Stimulated activated naive B cell treated with anti-CD40 and anti-IgM and Interleukin-4, amounts not matched to agents 10 μg/mL and 1 μg/mL and 100 μg/mL, for 72 hours (primary cell): ENCODE measurements around the gene SNAPIN.
A peak's percentile ranks its signal among the peaks of the same experiment; 100 is the strongest.
"Not testable (repeated sequence)": the region's sequence is repeated elsewhere in the genome, so short reads cannot be mapped to it uniquely, and the experiment has no call there.

Source experiments
- ATAC-seq, 2 donors: fragments of 150-1000 bp; cut with Tn5 transposase; replicated peaks; 2 replicates each; pipeline ENCODE4 v1.10.0; 2021; ENCODE audit warnings: moderate library complexity in 1 of 2
- DNase-seq: peaks from one replicate; pipeline ENCODE4 v3.0.0; 2021
- H3K27ac Mint-ChIP-seq: one replicate; pipeline ENCODE4 v1.8.0; 2022; ENCODE audit warnings: mild to moderate bottlenecking, mixed read lengths
- H3K27me3 Mint-ChIP-seq, 2 donors: one replicate each; pipeline ENCODE4 v1.8.0; 2022; ENCODE audit warnings: mixed read lengths in 2 of 2
- H3K36me3 Mint-ChIP-seq, 2 donors: one replicate each; pipeline ENCODE4 v1.8.0; 2022; ENCODE audit warnings: mixed read lengths in 2 of 2, mild to moderate bottlenecking in 1 of 2
- H3K4me1 Mint-ChIP-seq, 2 donors: one replicate each; pipeline ENCODE4 v1.8.0; 2022; ENCODE audit warnings: mixed read lengths in 2 of 2, mild to moderate bottlenecking in 1 of 2
- H3K4me3 Mint-ChIP-seq, 2 donors: one replicate each; pipeline ENCODE4 v1.8.0; 2022; ENCODE audit warnings: mild to moderate bottlenecking in 2 of 2, mixed read lengths in 2 of 2, moderate library complexity in 1 of 2
- H3K9me3 Mint-ChIP-seq, 2 donors: one replicate each; pipeline ENCODE4 v1.8.0; 2022; ENCODE audit warnings: mixed read lengths in 2 of 2, mild to moderate bottlenecking in 1 of 2

Gene SNAPIN

DNA sequence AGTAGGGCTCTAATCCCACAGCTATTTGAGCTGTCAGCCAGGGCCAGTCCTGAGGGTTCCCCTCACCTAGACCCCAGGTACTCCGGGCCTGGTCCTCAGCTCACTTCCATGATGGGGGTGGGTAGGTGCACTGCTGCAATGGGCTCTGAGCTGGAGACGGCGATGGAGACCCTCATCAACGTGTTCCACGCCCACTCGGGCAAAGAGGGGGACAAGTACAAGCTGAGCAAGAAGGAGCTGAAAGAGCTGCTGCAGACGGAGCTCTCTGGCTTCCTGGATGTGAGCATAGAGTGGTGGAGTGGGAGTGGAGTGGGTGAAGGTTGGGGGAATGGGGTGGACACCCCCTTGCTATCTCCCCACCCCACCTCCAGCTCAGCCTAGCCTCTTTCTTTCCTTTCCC, 28.1 kb upstream of the SNAPIN start:
- H3K9me3 Mint-ChIP-seq = peaks cover 3% of the 10 kb centered on the region in 2 donors
- H3K27me3 Mint-ChIP-seq = peaks cover 0 to 4% of the 10 kb centered on the region in 2 donors
- no peak for DNase-seq
- peaks cover 31 to 58% of the 10 kb centered on the region in 2 donors for H3K4me1 Mint-ChIP-seq
- no peak overlapping the region for H3K4me3 Mint-ChIP-seq
- H3K36me3 Mint-ChIP-seq = peaks cover 16 to 20% of the 10 kb centered on the region in 2 donors
- no peak for ATAC-seq
- H3K27ac Mint-ChIP-seq = no peak overlapping the region

DNA sequence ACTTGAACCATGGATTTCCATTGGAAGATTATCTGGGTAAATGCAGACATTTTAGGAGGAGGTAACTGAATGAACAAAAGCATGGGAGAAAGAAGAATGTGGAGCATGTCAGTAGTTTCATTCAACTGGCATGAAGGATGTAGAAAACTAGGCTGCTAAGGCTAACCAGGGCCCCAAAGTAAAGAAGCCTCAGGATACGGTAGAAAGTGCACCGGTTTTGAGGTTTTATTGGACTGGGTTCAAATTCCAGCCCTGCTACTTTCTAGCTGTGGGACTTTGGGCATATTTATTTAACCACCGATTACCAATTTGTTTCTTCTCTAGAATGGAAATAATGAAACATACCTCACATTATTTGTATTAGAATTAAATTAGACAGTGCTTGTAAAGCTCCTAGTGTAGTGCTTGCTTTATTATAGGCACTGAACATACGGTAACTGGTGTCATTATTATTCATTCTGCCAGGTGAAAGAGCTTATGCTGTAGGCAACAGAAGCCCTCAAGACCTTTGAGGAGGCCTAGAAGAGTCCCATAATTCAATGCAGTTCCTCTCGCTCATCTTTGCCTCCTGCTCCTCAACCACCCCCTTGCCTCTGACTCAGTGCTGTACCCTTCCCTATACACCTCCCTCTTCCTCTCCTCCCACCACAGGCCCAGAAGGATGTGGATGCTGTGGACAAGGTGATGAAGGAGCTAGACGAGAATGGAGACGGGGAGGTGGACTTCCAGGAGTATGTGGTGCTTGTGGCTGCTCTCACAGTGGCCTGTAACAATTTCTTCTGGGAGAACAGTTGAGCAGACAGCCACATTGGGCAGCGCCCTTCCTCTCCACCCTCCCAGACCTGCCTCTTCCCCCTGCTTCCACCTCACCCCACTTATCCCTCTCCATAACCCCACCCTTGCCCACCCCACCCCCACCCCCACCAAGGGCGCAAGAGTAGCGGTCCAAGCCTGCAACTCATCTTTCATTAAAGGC, 27.2 kb upstream of the SNAPIN start:
- DNase-seq (no peak), ATAC-seq (no peak)
- peaks cover 0 to 1% of the 10 kb centered on the region in 2 donors for H3K27me3 Mint-ChIP-seq
- peaks cover 16 to 25% of the 10 kb centered on the region in 2 donors for H3K36me3 Mint-ChIP-seq
- peaks cover 28 to 62% of the 10 kb centered on the region in 2 donors for H3K4me1 Mint-ChIP-seq
- peaks cover 3% of the 10 kb centered on the region in 2 donors for H3K9me3 Mint-ChIP-seq
- H3K4me3 Mint-ChIP-seq = no peak overlapping the region
- H3K27ac Mint-ChIP-seq = no peak overlapping the region

DNA sequence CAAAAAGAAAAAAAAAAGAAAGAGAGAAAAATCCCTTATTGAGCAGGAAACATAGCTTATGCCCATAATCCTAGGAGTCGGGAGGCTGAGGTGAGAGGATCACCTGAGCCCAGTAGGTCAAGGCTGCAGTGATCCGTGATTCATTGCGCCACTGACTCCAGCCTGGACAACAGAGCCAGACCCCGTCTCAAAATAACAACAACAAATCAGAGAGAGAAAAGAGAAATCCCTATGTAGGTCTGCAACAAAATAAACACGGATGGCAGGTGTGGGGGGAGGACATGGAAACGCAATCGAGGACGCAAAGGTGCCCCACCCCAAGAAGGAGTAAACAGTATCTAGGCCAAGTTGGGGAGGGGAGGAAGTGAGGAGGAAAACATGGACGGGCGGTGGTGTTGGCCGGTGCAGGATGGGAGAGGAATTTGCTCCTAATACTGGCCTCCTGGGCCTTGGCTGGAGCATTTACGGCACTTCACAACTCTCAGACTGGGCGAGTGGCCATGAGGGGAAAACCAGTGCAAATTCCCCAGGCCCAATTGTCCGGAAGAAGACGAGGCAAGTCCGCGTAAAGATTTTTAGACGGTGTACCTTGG, 25.2 kb upstream of the SNAPIN start:
- ATAC-seq = peak in 1 of 2 donors; percentile 0
- Mint-ChIP-seq H3K9me3 (peaks cover 3% of the 10 kb centered on the region in 2 donors), H3K27ac (peak overlapping the region; percentile 99), H3K36me3 (peaks cover 25 to 36% of the 10 kb centered on the region in 2 donors), H3K27me3 (no peaks in the 10 kb centered on the region), H3K4me1 (peaks cover 21 to 52% of the 10 kb centered on the region in 2 donors), H3K4me3 (peak overlapping the region; percentile 93 to 97)
- DNase-seq = no peak

DNA sequence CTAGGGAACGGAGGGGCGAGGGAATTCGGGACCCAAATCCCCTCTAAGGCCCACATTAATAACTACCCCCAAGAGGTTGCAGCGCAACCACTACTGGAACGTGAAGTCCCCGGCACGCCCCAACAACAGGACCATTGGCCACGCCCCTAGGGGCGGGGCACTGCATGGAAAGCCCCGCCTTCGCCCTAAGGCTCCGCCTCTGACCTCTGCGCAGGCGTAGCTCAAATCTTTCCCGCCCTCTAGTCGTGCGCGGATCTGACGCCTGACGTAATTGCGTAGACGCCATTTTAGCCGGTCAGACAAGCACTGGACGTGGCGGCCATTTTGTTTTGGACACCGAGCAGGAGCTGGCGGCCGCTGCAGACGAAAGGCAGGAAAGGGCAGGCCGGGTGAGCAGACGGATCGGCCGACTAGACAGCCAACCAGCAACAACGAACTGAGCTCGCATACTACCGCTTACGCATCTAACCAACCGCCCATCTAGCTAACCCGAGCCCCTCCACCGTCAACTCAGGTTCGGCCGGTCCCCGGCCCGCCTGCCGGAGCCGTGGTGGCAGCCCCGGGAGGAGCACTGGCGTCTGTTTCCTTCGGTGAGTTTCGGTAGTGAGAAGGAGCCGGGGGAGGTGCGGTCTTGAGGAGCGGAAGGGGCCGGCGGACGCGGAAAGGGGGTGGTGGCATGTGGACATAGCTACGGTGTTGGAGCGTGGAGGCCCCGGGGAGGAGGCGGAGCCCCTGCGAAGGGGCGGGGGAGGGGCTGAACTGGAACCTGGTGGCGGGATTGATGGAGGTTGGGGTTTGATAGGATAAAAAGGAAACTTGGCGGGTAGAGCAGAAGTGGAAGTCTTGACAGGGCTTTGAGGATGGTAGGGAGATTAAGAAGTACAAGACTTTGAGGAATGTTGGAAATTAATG, 24.5 kb upstream of the SNAPIN start, which contains the start of gene CHTOP:
Gene CHTOP (plus strand): TSS at position 313 of the 912 bp plus-strand sequence. CDS start 2,523 bp downstream, outside the sequence.
- H3K9me3 Mint-ChIP-seq = peaks cover 3% of the 10 kb centered on the region in 2 donors

DNA sequence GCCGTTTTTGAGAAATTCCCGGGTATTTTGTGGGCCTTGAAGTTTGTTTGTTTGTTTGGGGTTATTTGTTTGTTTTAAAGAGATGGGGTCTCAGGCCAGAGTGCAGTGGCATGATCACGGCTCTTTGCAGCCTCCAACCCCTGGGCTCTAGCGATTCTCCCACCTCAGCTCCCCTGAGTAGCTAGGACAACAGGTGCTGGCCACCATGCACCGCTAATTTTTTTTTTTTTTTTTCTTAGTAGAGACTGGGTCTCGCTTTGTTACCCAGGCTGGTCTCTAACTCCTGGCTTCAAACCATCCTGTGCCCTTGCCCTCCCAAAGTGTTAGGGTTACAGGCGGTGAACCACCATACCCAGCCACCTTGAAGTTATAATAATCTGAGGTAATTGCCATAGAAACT, 22.6 kb upstream of the SNAPIN start:
- Mint-ChIP-seq H3K4me1 (peaks cover 16 to 36% of the 10 kb centered on the region in 2 donors), H3K4me3 (peak overlapping the region; percentile 71 to 97), H3K27ac (peak overlapping the region; percentile 14), H3K27me3 (no peaks in the 10 kb centered on the region), H3K9me3 (peaks cover 3% of the 10 kb centered on the region in 2 donors), H3K36me3 (peaks cover 25 to 36% of the 10 kb centered on the region in 2 donors)
- ATAC-seq (no peak), DNase-seq (no peak)

More for the DNA sequence above, 24.5 kb upstream of the SNAPIN start, which contains the start of gene CHTOP:
- ATAC-seq (peak; percentile 93), DNase-seq (peak; percentile 96)
- H3K27ac Mint-ChIP-seq = peak within 1 kb of the TSS; percentile 99
- H3K27me3 Mint-ChIP-seq = no peaks in the 10 kb centered on the region
- peak within 1 kb of the TSS; percentile 93 to 97 for H3K4me3 Mint-ChIP-seq
- peaks cover 25 to 36% of the 10 kb centered on the region in 2 donors for H3K36me3 Mint-ChIP-seq
- peaks cover 17 to 44% of the 10 kb centered on the region in 2 donors for H3K4me1 Mint-ChIP-seq

DNA sequence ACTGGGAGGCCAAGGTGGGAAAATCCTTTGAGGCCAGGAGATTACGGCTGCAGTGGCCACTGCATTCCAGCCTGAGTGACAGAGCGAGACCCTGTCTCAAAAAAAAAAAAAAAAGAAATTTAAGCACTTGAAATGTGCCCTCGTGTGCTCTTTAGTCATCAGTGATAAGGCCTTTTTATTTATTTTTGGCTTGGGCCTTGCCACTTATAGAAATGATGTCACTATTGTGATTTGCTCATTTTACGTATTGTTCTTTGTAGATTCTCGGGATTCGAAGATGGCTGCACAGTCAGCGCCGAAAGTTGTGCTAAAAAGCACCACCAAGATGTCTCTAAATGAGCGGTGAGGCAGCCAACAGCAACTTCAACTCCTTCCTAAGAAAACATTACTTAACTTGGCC, 22.2 kb upstream of the SNAPIN start:
- Mint-ChIP-seq H3K4me3 (peak overlapping the region; percentile 71 to 97), H3K27me3 (no peaks in the 10 kb centered on the region), H3K27ac (peak overlapping the region; percentile 14), H3K9me3 (peaks cover 3% of the 10 kb centered on the region in 2 donors), H3K36me3 (peaks cover 27 to 39% of the 10 kb centered on the region in 2 donors), H3K4me1 (peaks cover 17 to 40% of the 10 kb centered on the region in 2 donors)
- no peak for ATAC-seq
- DNase-seq = no peak

DNA sequence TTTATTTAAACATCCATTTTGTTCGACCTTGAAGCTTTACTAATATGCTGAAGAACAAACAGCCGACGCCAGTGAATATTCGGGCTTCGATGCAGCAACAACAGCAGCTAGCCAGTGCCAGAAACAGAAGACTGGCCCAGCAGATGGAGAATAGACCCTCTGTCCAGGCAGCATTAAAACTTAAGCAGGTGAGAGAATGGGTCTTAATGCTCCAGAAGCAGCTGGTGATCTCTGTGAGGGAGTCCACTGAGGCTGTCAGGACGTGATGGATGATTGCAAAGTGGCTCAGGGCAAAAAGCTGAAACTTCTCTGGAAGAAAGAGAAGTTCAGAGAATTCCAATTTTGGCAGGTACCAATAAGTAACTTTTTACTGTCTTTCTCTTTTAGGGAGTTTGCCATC, 20.2 kb upstream of the SNAPIN start:
- peaks cover 14 to 30% of the 10 kb centered on the region in 2 donors for H3K4me1 Mint-ChIP-seq
- ATAC-seq = no peak
- no peaks in the 10 kb centered on the region for H3K27me3 Mint-ChIP-seq
- peak overlapping the region; percentile 37 for H3K27ac Mint-ChIP-seq
- peaks cover 32 to 44% of the 10 kb centered on the region in 2 donors for H3K36me3 Mint-ChIP-seq
- DNase-seq = no peak
- peaks cover 0 to 1% of the 10 kb centered on the region in 2 donors for H3K9me3 Mint-ChIP-seq
- H3K4me3 Mint-ChIP-seq = no peak overlapping the region

DNA sequence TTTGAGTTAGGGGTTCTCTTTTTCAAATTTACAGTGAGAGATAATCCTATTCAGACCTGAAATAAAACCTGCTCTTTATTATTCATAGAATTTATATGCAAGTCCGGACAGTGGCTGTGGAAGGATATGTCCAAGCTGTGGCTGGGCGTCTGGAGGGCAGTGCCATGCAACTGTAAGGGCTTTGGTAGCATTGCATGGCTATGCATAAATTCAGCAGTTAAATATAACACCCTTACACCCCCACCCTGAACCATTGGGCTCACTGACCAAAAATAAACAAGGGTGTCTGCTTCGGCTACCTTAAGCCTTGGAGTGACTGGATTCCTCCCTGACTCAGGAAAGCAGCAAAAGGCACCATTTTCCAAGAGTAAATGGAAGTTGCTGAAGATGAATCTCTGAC, 19.2 kb upstream of the SNAPIN start:
- no peak overlapping the region for H3K4me3 Mint-ChIP-seq
- no peak for ATAC-seq
- no peaks in the 10 kb centered on the region for H3K27me3 Mint-ChIP-seq
- H3K4me1 Mint-ChIP-seq = peaks cover 15 to 33% of the 10 kb centered on the region in 2 donors
- H3K9me3 Mint-ChIP-seq = no peaks in the 10 kb centered on the region
- no peak for DNase-seq
- H3K27ac Mint-ChIP-seq = no peak overlapping the region
- peaks cover 33 to 46% of the 10 kb centered on the region in 2 donors for H3K36me3 Mint-ChIP-seq

DNA sequence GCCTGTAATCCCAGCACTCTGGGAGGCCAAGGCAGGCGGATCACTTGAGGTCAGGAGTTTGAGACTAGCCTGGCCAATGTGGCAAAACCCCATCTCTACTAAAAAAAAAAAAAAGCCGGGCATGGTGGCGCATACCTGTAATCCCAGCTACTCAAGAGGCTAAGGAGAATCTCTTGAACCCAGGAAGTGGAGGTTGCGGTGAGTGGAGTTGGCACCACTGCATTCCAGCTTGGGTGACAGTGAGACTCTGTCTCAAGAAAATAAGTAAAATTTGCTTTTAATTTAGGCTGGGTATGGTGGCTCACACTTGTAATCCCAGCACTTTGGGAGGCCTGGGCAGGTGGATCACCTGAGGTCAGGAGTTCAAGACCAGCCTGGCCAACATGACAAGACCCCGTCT, 18.3 kb upstream of the SNAPIN start:
- not testable (repeated sequence) for ATAC-seq, H3K9me3 Mint-ChIP-seq, H3K27ac Mint-ChIP-seq, DNase-seq, H3K27me3 Mint-ChIP-seq, H3K4me3 Mint-ChIP-seq
- Mint-ChIP-seq H3K4me1 (peaks cover 17 to 34% of the 10 kb centered on the region in 2 donors), H3K36me3 (peaks cover 35 to 52% of the 10 kb centered on the region in 2 donors)

DNA sequence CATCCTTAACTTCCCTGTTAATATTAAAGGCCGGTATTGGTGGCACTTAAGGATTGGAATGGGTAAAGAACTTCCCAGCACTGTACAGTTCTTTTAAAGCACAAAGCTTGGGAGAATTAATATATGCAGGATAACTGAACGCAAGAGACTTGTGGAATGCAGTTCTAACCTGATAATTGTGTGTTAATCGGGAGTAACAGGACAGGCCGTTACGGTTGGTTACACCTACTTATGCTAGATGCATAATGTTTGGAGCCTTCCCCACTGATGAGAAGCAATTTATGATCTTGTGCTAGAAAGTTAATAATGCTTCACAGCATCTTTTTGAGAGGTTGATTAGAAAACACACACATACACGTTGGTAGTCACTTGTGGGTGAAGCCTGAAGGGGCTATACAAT, 17.6 kb upstream of the SNAPIN start:
- Mint-ChIP-seq H3K4me3 (no peak overlapping the region), H3K27me3 (no peaks in the 10 kb centered on the region), H3K36me3 (peaks cover 41 to 56% of the 10 kb centered on the region in 2 donors), H3K27ac (no peak overlapping the region), H3K4me1 (peaks cover 20 to 35% of the 10 kb centered on the region in 2 donors), H3K9me3 (no peaks in the 10 kb centered on the region)
- ATAC-seq (no peak), DNase-seq (no peak)

DNA sequence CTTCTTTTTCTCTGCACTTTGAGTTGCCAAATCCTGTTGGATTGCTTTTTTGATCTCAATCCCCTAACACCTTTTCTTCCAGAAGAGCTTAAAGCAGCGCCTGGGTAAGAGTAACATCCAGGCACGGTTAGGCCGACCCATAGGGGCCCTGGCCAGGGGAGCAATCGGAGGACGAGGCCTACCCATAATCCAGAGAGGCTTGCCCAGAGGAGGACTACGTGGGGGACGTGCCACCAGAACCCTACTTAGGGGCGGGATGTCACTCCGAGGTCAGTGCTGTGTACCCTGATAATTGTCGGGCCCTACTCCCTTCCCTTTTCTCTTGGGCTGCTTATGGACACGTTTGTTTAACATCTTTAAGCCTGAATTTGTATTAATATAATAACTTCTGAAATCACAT, 16.3 kb upstream of the SNAPIN start:
- no peak overlapping the region for H3K27ac Mint-ChIP-seq
- H3K27me3 Mint-ChIP-seq = no peaks in the 10 kb centered on the region
- H3K4me3 Mint-ChIP-seq = no peak overlapping the region
- DNase-seq (no peak), ATAC-seq (no peak)
- H3K9me3 Mint-ChIP-seq = no peaks in the 10 kb centered on the region
- peaks cover 42 to 60% of the 10 kb centered on the region in 2 donors for H3K36me3 Mint-ChIP-seq
- peaks cover 16 to 34% of the 10 kb centered on the region in 2 donors for H3K4me1 Mint-ChIP-seq

DNA sequence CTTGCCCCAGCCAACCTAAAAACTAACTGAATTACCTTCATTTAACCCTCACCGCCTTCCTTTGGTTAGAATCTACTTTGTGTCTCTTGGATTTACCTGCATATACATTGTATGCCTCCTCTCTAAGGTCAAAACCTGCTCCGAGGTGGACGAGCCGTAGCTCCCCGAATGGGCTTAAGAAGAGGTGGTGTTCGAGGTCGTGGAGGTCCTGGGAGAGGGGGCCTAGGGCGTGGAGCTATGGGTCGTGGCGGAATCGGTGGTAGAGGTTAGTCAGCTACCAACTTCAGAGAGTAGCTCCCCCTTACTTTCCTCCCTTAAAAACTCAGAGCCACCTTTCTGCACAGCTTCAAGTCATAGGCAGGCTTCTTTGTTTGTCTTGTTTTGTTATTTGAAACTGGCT, 15.4 kb upstream of the SNAPIN start:
- Mint-ChIP-seq H3K9me3 (no peaks in the 10 kb centered on the region), H3K27ac (peak overlapping the region; percentile 6), H3K36me3 (peaks cover 41 to 62% of the 10 kb centered on the region in 2 donors), H3K4me1 (peaks cover 20 to 33% of the 10 kb centered on the region in 2 donors), H3K27me3 (no peaks in the 10 kb centered on the region), H3K4me3 (no peak overlapping the region)
- ATAC-seq = no peak
- DNase-seq = no peak

DNA sequence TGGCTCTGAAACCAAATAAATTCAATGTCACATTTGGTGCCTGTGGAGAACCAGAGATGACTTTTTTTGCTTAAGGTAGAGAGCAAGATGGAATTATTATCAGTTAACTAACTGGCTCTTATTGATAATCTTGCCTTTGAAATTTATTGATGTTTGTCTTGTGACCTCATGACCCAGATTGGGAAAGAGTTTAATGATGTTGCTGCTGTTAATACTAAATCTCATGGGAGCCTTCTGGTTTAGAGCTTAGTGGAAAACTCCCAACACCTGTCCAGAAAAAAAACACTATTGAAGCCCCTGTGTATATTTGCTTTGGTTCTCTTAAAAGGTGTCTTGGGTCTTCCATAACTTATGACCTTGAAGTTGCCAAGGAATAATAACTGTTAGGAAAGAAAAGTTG, 14.7 kb upstream of the SNAPIN start:
- H3K4me1 Mint-ChIP-seq = peaks cover 20 to 33% of the 10 kb centered on the region in 2 donors
- no peaks in the 10 kb centered on the region for H3K9me3 Mint-ChIP-seq
- peaks cover 41 to 63% of the 10 kb centered on the region in 2 donors for H3K36me3 Mint-ChIP-seq
- no peak for ATAC-seq
- H3K27me3 Mint-ChIP-seq = no peaks in the 10 kb centered on the region
- H3K4me3 Mint-ChIP-seq = no peak overlapping the region
- H3K27ac Mint-ChIP-seq = peak overlapping the region; percentile 88
- DNase-seq = no peak
